GM12864 (cell line): ENCODE data around the gene SAPCD2.

Experiments
- DNase-seq: peaks from one replicate; pipeline ENCODE4 v3.0.0-alpha.2; 2011; ENCODE audit warnings: low read depth
- H3K4me3 ChIP-seq: 2 replicates; pipeline ENCODE4 v1.5.1; 2011; ENCODE audit warnings: mild to moderate bottlenecking, low read depth, low read length, control low read depth
- TF ChIP-seq, protein P1 (sequence below): IDR thresholded peaks from 2 replicates; pipeline ENCODE4 v1.5.1; 2011; ENCODE audit warnings: low read depth, mild to moderate bottlenecking, moderate library complexity, low read length, control low read depth, inconsistent platforms; ENCODE audit errors: missing control alignments

The SAPCD2 gene

DNA sequence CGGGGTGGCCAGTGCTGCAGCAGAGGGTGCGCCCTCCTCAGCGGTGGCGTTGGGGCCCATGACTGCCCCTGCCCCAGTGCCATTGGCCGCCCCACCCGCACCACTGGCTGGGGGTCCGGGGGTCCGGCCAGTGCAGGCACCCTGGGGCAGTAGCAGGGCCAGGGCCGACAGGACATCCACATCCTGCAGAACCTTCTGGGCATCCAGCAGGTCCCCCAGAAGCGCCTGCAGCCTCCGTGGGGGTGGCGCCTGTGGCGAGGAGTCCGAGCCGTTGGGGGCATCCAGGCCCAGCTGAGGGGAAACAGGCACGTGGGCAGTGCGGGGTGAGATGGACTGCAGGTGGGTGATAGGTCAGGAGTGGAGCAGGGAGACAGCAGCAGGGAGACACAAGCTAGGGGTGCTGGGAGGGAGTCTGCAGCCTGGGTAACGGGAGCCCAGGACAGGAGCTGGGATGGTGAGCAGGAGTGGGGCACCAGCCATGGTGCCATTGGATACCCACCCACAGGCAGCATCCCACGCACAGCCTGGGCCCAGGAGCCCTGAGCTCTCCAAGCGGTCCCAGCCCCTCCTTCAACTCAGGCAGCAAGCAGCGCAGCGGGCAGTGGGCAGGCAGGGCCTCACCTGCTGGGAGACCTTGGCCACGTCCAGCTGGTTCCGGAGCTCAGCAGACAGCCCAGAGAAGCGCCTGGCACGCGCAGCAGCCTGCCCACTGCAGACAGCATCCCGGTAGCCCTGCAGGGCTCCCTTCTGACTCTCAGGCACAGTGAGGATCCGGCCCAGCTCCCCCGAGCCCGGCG is 49.4 kb downstream of the SAPCD2 start:
- TF ChIP-seq, protein P1, sequence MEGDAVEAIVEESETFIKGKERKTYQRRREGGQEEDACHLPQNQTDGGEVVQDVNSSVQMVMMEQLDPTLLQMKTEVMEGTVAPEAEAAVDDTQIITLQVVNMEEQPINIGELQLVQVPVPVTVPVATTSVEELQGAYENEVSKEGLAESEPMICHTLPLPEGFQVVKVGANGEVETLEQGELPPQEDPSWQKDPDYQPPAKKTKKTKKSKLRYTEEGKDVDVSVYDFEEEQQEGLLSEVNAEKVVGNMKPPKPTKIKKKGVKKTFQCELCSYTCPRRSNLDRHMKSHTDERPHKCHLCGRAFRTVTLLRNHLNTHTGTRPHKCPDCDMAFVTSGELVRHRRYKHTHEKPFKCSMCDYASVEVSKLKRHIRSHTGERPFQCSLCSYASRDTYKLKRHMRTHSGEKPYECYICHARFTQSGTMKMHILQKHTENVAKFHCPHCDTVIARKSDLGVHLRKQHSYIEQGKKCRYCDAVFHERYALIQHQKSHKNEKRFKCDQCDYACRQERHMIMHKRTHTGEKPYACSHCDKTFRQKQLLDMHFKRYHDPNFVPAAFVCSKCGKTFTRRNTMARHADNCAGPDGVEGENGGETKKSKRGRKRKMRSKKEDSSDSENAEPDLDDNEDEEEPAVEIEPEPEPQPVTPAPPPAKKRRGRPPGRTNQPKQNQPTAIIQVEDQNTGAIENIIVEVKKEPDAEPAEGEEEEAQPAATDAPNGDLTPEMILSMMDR = no peak
- H3K4me3 ChIP-seq = no peak overlapping the region
- no peak for DNase-seq

DNA sequence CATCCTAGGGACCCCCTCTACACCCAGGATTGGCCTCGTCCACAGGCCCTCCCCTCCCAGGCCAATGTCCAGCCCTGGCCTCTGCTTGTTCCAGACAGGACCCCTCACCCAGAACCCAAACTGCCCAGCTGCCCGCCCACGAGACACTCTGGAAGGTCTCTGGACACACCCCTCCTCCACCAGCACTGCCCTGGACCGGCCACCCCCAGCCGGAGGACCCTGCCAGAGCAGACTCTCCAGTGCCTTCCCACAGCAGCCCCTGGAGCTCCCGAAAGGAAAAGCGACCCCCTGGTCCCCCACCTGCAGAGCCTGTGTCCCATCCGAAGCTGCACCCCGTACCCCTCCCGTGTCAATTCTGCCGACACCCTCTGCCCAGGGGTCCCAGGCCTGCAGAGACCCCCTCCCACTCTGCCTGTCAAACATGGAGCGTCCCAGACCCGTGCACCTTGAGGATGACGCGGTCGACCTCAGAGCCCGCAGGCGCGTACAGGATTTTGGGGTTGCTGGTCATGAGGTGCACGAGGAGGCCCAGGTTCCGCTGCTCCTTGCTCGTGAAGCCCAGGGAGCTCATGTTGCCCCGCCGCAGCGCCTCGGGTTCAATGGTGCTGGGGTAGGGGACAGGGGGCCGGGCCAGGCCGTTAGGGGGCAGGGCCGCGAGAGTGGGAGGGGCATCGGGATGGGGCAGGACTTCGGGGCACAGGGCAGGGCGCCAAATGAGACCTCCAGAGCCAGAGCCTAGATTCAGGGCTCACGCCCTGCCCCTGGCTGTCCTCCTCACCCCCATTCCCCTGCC is 50.3 kb downstream of the SAPCD2 start:
- no peak for DNase-seq
- TF ChIP-seq, protein P1 = no peak
- H3K4me3 ChIP-seq = no peak overlapping the region

GRCh38 chr9:137018761-137019559 is 51.4 kb downstream of the SAPCD2 start:
- TF ChIP-seq, protein P1 = no peak
- no peak overlapping the region for H3K4me3 ChIP-seq

GRCh38 chr9:137017791-137018497 is 52.4 kb downstream of the SAPCD2 start:
- H3K4me3 ChIP-seq = no peak overlapping the region
- DNase-seq = no peak
- TF ChIP-seq, protein P1 = no peak

More at GRCh38 chr9:137018761-137019559, 51.4 kb downstream of the SAPCD2 start:
- no peak for DNase-seq

GRCh38 chr9:137017071-137017470 is 53.3 kb downstream of the SAPCD2 start:
- TF ChIP-seq, protein P1 = no peak
- H3K4me3 ChIP-seq = no peak overlapping the region
- DNase-seq = no peak

DNA sequence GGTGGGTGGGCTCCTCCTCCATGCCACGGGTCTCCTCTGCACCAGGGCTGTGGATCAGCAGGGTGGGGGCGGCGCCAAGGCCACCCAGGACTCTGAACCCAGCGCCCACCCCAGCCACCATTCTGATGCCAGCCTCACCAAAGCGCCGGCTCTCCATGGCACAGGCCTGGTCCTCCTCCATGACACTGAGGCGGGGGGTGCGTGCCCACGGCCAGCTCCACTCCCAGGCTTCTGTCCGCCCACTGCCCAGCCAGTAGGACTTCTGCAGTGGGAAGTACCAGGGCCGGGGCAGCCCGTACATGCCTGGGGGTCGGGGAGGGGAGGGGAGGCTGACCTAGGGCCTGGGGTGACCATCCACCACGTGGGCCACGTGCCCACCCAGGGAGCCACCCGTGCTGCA is 53.9 kb downstream of the SAPCD2 start:
- TF ChIP-seq, protein P1 = no peak
- no peak overlapping the region for H3K4me3 ChIP-seq
- no peak for DNase-seq
